GM12892 (cell line): ENCODE measurements around the gene C10orf143.

Experiments
- POLR2A ChIP-seq: IDR thresholded peaks from 2 replicates; pipeline ENCODE4 v1.6.1; 2011; ENCODE audit warnings: low read depth, low read length, control low read depth
- POLR2AphosphoS5 ChIP-seq: IDR thresholded peaks from 2 replicates; pipeline ENCODE4 v1.6.1; 2011; ENCODE audit warnings: low read depth, low read length, control low read depth
- TAF1 ChIP-seq: IDR thresholded peaks from 2 replicates; pipeline ENCODE4 v1.6.1; 2011; ENCODE audit warnings: low read depth, mild to moderate bottlenecking, control low read depth, low read length, borderline replicate concordance

DNA sequence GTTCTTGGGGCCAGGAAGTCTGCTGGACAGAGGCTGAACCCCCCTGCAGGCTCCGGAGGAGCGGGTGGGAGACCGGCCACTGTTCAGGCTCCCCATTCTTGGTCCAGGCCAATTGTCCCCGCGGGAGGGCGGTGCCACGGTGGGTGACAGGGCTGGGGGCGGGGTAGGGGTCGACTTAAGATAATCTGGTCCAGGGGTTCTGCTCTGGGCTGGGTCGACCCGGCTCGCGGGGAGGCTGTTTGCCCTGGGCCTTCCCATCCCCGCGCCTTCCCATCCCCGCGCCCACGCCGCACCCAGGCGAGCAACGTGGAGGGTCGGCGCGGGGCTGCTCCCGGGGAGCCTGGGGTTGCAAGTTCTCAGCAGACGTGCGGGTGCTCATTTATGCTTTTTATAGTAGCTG is 18.3 kb upstream of the C10orf143 start:
- TF ChIP-seq POLR2A (no peak), POLR2AphosphoS5 (no peak), TAF1 (no peak)
